EH (cell line): ENCODE results near the gene SPAG17.

ENCODE experiments used
- DNase-seq: peaks from one replicate; pipeline ENCODE4 v3.0.0-alpha.2; 2015; ENCODE audit warnings: low read depth

SPAG17 gene

GRCh38 chr1:118075116-118075515, 109.9 kb downstream of the SPAG17 start:
- DNase-seq: peak; percentile 28

- DNase-seq: peak; percentile 1
Measured at GRCh38 chr1:118073648-118074435, 111.2 kb downstream of the SPAG17 start.

GRCh38 chr1:118049981-118050380, 135.0 kb downstream of the SPAG17 start:
- no peak for DNase-seq

GRCh38 chr1:118047650-118048224, 137.3 kb downstream of the SPAG17 start:
- no peak for DNase-seq

- no peak for DNase-seq
Measured at GRCh38 chr1:118047006-118047649, 137.9 kb downstream of the SPAG17 start.

GRCh38 chr1:118043624-118044023, 141.4 kb downstream of the SPAG17 start:
- DNase-seq: no peak

- peak; percentile 6 for DNase-seq
Measured at GRCh38 chr1:118042501-118042900, 142.5 kb downstream of the SPAG17 start.

- no peak for DNase-seq
Measured at GRCh38 chr1:118039170-118039569, 145.9 kb downstream of the SPAG17 start.

GRCh38 chr1:118032883-118033282, 152.1 kb downstream of the SPAG17 start:
- no peak for DNase-seq

- no peak for DNase-seq
Measured at GRCh38 chr1:118028267-118028666, 156.8 kb downstream of the SPAG17 start.

GRCh38 chr1:118023199-118023598, 161.8 kb downstream of the SPAG17 start:
- DNase-seq: no peak

GRCh38 chr1:118021668-118022067, 163.4 kb downstream of the SPAG17 start:
- peak; percentile 18 for DNase-seq

- no peak for DNase-seq
Measured at GRCh38 chr1:118018060-118018459, 167.0 kb downstream of the SPAG17 start.

- DNase-seq: no peak
Measured at GRCh38 chr1:118013938-118014337, 171.1 kb downstream of the SPAG17 start.

- no peak for DNase-seq
Measured at GRCh38 chr1:118013336-118013735, 171.7 kb downstream of the SPAG17 start.

GRCh38 chr1:118012515-118013124, 172.4 kb downstream of the SPAG17 start:
- DNase-seq: peak; percentile 2

- no peak for DNase-seq
Measured at GRCh38 chr1:118008011-118008410, 177.0 kb downstream of the SPAG17 start.

GRCh38 chr1:118007391-118007790, 177.6 kb downstream of the SPAG17 start:
- no peak for DNase-seq

GRCh38 chr1:118004312-118004711, 180.7 kb downstream of the SPAG17 start:
- DNase-seq: no peak

- no peak for DNase-seq
Measured at GRCh38 chr1:117985973-117986372, 199.1 kb downstream of the SPAG17 start.

- DNase-seq: no peak
Measured at GRCh38 chr1:117985239-117985638, 199.8 kb downstream of the SPAG17 start.

GRCh38 chr1:117981455-117982192, 203.4 kb downstream of the SPAG17 start:
- no peak for DNase-seq
